ENCODE results near the gene ADCYAP1. TPM values are rescaled to one million over a fixed set of nuclear protein-coding genes. Genes with fewer than 3 reads are reported as not detected.

The ADCYAP1 gene
- total and polyA plus RNA-seq, 2 donors (not counting 1 experiment from before 2014, with no cell fraction given): not detected

GRCh38 chr18:926946-927345 lies 22.3 kb downstream of the ADCYAP1 start:
- H3K4me1 ChIP-seq (ENCODE audit: control insufficient read depth in 2 of 2, insufficient read depth in 2 of 2, low read length in 2 of 2): no peaks in the 10 kb centered on the region
- H3K27ac ChIP-seq (ENCODE audit: low read length in 2 of 2): no peak overlapping the region
- no peak overlapping the region for H3K4me2 ChIP-seq (replicated peaks; ENCODE audit: low read depth, low read length, poor library complexity, severe bottlenecking)
- H3K79me2 ChIP-seq (ENCODE audit: control insufficient read depth, insufficient read depth, low read length): no peaks in the 10 kb centered on the region
- H2AFZ ChIP-seq (ENCODE audit: insufficient read depth, low read depth, low read length, poor library complexity, severe bottlenecking): no peak overlapping the region
- no peak for ATAC-seq (ENCODE audit: low read depth)
- H3K4me3 ChIP-seq (ENCODE audit: control extremely low read depth in 1 of 5, extremely low read depth in 1 of 5, insufficient read depth in 1 of 5, low read depth in 2 of 5, low read length in 4 of 5): no peak overlapping the region
- Mint-ChIP-seq H3K27me3 (peaks cover 16% of the 10 kb centered on the region), H3K27ac (no peak overlapping the region), H3K9me3 (ENCODE audit: insufficient read depth) (peaks cover 8% of the 10 kb centered on the region), H3K4me1 (no peaks in the 10 kb centered on the region), H3K4me3 (no peak overlapping the region)
- TF ChIP-seq EZH2 (IDR thresholded peaks at IDR 0.05; ENCODE audit: borderline replicate concordance, insufficient read depth, low read depth, low read length, poor library complexity, severe bottlenecking): no peak
- TF ChIP-seq, protein P1, sequence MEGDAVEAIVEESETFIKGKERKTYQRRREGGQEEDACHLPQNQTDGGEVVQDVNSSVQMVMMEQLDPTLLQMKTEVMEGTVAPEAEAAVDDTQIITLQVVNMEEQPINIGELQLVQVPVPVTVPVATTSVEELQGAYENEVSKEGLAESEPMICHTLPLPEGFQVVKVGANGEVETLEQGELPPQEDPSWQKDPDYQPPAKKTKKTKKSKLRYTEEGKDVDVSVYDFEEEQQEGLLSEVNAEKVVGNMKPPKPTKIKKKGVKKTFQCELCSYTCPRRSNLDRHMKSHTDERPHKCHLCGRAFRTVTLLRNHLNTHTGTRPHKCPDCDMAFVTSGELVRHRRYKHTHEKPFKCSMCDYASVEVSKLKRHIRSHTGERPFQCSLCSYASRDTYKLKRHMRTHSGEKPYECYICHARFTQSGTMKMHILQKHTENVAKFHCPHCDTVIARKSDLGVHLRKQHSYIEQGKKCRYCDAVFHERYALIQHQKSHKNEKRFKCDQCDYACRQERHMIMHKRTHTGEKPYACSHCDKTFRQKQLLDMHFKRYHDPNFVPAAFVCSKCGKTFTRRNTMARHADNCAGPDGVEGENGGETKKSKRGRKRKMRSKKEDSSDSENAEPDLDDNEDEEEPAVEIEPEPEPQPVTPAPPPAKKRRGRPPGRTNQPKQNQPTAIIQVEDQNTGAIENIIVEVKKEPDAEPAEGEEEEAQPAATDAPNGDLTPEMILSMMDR (IDR thresholded peaks at IDR 0.05): no peak
- CTCF ChIA-PET: no interaction called here
- no peaks in the 10 kb centered on the region for H3K36me3 ChIP-seq (replicated peaks in 1 of 2; ENCODE audit: control extremely low read depth in 1 of 2, control insufficient read depth in 1 of 2, extremely low read depth in 1 of 2, insufficient read depth in 2 of 2, low read length in 1 of 2)
- intact Hi-C loops (cut with micrococcal nuclease): no loop called here
- POLR2A ChIA-PET: no interaction called here
- H3K9ac ChIP-seq (ENCODE audit: low read length): no peak overlapping the region
- H3K9me3 ChIP-seq (ENCODE audit: control extremely low read depth in 1 of 3, control insufficient read depth in 2 of 3, insufficient read depth in 1 of 3, low read length in 2 of 3): no peaks in the 10 kb centered on the region
- DNase-seq: no peak
- no peaks in the 10 kb centered on the region for H4K20me1 ChIP-seq (ENCODE audit: control insufficient read depth, insufficient read depth, low read length, poor library complexity, severe bottlenecking)
- no CpG with 5 or more reads among the region's 1 CpG for WGBS (ENCODE audit: insufficient coverage)
- H3K27me3 ChIP-seq (replicated peaks in 1 of 4; ENCODE audit: control extremely low read depth in 1 of 4, control insufficient read depth in 3 of 4, insufficient read depth in 4 of 4, low read length in 3 of 4): peaks cover 0 to 2% (median 0%) of the 10 kb centered on the region in 4 experiments

GRCh38 chr18:933082-933481 lies 28.4 kb downstream of the ADCYAP1 start:
- TF ChIP-seq, protein P1 (IDR thresholded peaks at IDR 0.05): no peak
- no peak for TF ChIP-seq EZH2 (IDR thresholded peaks at IDR 0.05; ENCODE audit: borderline replicate concordance, insufficient read depth, low read depth, low read length, poor library complexity, severe bottlenecking)
- H3K4me3 Mint-ChIP-seq: no peak overlapping the region
- Histone ChIP-seq H3K9ac (ENCODE audit: low read length) (no peak overlapping the region), H3K4me3 (ENCODE audit: control extremely low read depth in 1 of 5, extremely low read depth in 1 of 5, insufficient read depth in 1 of 5, low read depth in 2 of 5, low read length in 4 of 5) (no peak overlapping the region), H3K27ac (ENCODE audit: low read length in 2 of 2) (no peak overlapping the region), H3K36me3 (replicated peaks in 1 of 2; ENCODE audit: control extremely low read depth in 1 of 2, control insufficient read depth in 1 of 2, extremely low read depth in 1 of 2, insufficient read depth in 2 of 2, low read length in 1 of 2) (no peaks in the 10 kb centered on the region), H3K27me3 (replicated peaks in 1 of 4; ENCODE audit: control extremely low read depth in 1 of 4, control insufficient read depth in 3 of 4, insufficient read depth in 4 of 4, low read length in 3 of 4) (no peaks in the 10 kb centered on the region), H3K4me1 (ENCODE audit: control insufficient read depth in 2 of 2, insufficient read depth in 2 of 2, low read length in 2 of 2) (no peaks in the 10 kb centered on the region), H2AFZ (ENCODE audit: insufficient read depth, low read depth, low read length, poor library complexity, severe bottlenecking) (no peak overlapping the region), H3K79me2 (ENCODE audit: control insufficient read depth, insufficient read depth, low read length) (no peaks in the 10 kb centered on the region), H3K9me3 (ENCODE audit: control extremely low read depth in 1 of 3, control insufficient read depth in 2 of 3, insufficient read depth in 1 of 3, low read length in 2 of 3) (peaks cover 0 to 3% (median 0%) of the 10 kb centered on the region in 3 donors), H4K20me1 (ENCODE audit: control insufficient read depth, insufficient read depth, low read length, poor library complexity, severe bottlenecking) (no peaks in the 10 kb centered on the region), H3K4me2 (replicated peaks; ENCODE audit: low read depth, low read length, poor library complexity, severe bottlenecking) (no peak overlapping the region)
- POLR2A ChIA-PET: no interaction called here
- 0% methylated on average over 1 of the region's 2 CpGs for WGBS (ENCODE audit: insufficient coverage)
- no peak overlapping the region for H3K27ac Mint-ChIP-seq
- DNase-seq (no peak), ATAC-seq (ENCODE audit: low read depth) (no peak)
- intact Hi-C loops (cut with micrococcal nuclease): no loop called here
- CTCF ChIA-PET: no interaction called here
- no peaks in the 10 kb centered on the region for H3K4me1 Mint-ChIP-seq
- peaks cover 3% of the 10 kb centered on the region for H3K9me3 Mint-ChIP-seq (ENCODE audit: insufficient read depth)
- peaks cover 3% of the 10 kb centered on the region for H3K27me3 Mint-ChIP-seq

Measured in B cell (primary cell).